ENCODE measurements around the gene IFT81. TPM values are rescaled to one million over a fixed set of nuclear protein-coding genes. Genes with fewer than 3 reads are reported as not detected.

Gene IFT81
- total and polyA plus RNA-seq, 2 of the 13 experiments (the other 11 are each of a cell fraction or from before 2014, with no cell fraction given): 4.2 to 13.0 TPM

GRCh38 chr12:110235383-110235782 lies 111.2 kb downstream of the IFT81 start (continued):
- TF ChIP-seq ZSCAN31 (CRISPR knock-in tag; IDR thresholded peaks at IDR 0.05; ENCODE audit: low read depth) (no peak), ZBTB10 (CRISPR knock-in tag; IDR thresholded peaks at IDR 0.05; ENCODE audit: borderline replicate concordance) (no peak), PRDM15 (CRISPR knock-in tag; IDR thresholded peaks at IDR 0.05) (no peak), GRHL1 (CRISPR knock-in tag; conservative IDR thresholded peaks at IDR 0.05) (no peak), ZNF562 (CRISPR knock-in tag; IDR thresholded peaks at IDR 0.05; ENCODE audit: borderline replicate concordance) (no peak), E2F5 (CRISPR knock-in tag; conservative IDR thresholded peaks at IDR 0.05) (no peak)

All from HepG2 (cell line).